ENCODE measurements around the gene DUS1L.

DNA sequence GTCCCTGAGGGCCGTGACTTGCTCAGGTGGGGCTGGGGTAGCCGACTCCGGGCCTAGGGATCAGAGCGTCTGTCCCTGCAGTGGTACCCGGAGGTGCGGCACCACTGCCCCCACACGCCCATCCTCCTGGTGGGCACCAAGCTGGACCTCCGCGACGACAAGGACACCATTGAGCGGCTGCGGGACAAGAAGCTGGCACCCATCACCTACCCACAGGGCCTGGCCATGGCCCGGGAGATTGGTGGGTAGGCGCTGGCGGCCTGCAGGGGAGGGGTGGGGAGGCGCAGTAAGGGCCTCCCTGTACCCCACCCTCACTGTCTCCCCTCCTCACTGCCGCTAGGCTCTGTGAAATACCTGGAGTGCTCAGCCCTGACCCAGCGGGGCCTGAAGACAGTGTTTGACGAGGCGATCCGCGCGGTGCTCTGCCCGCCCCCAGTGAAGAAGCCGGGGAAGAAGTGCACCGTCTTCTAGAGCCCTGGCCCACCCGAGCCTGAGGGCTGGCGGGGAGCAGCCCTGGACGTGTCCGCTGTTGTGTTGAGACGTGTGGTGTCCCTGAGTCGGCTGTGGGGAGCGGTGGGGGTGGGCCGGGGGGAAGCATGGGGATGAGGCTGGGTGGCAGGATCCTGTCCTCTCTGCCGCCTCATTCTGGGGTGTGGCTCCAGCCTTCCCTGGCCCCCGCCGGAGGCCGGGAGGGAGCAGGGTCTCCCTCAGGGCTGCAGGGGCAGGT is 32.1 kb downstream of the DUS1L start:
- TF ChIP-seq, protein P1, sequence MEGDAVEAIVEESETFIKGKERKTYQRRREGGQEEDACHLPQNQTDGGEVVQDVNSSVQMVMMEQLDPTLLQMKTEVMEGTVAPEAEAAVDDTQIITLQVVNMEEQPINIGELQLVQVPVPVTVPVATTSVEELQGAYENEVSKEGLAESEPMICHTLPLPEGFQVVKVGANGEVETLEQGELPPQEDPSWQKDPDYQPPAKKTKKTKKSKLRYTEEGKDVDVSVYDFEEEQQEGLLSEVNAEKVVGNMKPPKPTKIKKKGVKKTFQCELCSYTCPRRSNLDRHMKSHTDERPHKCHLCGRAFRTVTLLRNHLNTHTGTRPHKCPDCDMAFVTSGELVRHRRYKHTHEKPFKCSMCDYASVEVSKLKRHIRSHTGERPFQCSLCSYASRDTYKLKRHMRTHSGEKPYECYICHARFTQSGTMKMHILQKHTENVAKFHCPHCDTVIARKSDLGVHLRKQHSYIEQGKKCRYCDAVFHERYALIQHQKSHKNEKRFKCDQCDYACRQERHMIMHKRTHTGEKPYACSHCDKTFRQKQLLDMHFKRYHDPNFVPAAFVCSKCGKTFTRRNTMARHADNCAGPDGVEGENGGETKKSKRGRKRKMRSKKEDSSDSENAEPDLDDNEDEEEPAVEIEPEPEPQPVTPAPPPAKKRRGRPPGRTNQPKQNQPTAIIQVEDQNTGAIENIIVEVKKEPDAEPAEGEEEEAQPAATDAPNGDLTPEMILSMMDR (IDR thresholded peaks at IDR 0.05 in 2 of 3, conservative IDR thresholded peaks at IDR 0.05 in 1 of 3; ENCODE audit: borderline replicate concordance in 1 of 3, insufficient read depth in 1 of 3, low read depth in 2 of 3, low read length in 2 of 3): no peak
- TF ChIP-seq RAD21 (IDR thresholded peaks at IDR 0.05; ENCODE audit: low read depth) (no peak), EZH2 (IDR thresholded peaks at IDR 0.05) (no peak), EZH2phosphoT487 (IDR thresholded peaks at IDR 0.05; ENCODE audit: borderline replicate concordance) (no peak), POLR2A (IDR thresholded peaks at IDR 0.05; ENCODE audit: borderline replicate concordance, extremely low read depth, insufficient read depth, insufficient read length) (no peak), EGR1 (IDR thresholded peaks at IDR 0.05; ENCODE audit: low read depth) (no peak), SIN3A (IDR thresholded peaks at IDR 0.05; ENCODE audit: low read depth) (no peak), CEBPB (IDR thresholded peaks at IDR 0.05; ENCODE audit: low read depth) (no peak), YY1 (IDR thresholded peaks at IDR 0.05; ENCODE audit: extremely low read depth, insufficient replicate concordance, low read depth, low read length) (no peak)
- TF ChIP-seq, protein P2, sequence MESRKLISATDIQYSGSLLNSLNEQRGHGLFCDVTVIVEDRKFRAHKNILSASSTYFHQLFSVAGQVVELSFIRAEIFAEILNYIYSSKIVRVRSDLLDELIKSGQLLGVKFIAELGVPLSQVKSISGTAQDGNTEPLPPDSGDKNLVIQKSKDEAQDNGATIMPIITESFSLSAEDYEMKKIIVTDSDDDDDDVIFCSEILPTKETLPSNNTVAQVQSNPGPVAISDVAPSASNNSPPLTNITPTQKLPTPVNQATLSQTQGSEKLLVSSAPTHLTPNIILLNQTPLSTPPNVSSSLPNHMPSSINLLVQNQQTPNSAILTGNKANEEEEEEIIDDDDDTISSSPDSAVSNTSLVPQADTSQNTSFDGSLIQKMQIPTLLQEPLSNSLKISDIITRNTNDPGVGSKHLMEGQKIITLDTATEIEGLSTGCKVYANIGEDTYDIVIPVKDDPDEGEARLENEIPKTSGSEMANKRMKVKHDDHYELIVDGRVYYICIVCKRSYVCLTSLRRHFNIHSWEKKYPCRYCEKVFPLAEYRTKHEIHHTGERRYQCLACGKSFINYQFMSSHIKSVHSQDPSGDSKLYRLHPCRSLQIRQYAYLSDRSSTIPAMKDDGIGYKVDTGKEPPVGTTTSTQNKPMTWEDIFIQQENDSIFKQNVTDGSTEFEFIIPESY (IDR thresholded peaks at IDR 0.05; ENCODE audit: extremely low read depth, insufficient replicate concordance, low read length): no peak
- TF ChIP-seq, protein P3, sequence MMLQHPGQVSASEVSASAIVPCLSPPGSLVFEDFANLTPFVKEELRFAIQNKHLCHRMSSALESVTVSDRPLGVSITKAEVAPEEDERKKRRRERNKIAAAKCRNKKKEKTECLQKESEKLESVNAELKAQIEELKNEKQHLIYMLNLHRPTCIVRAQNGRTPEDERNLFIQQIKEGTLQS (IDR thresholded peaks at IDR 0.05): no peak
